GF-D8 (cell line): Measurements from ENCODE around the gene DENND4C.
"Not testable (repeated sequence)": the region's sequence is repeated elsewhere in the genome, so short reads cannot be mapped to it uniquely, and the experiment has no call there.

Source experiments
- DNase-seq: peaks from one replicate; lab custom pipeline; 2025; lab: John Stamatoyannopoulos, UW

DENND4C gene

GRCh38 chr9:19410594-19410993 lies 180.1 kb downstream of the DENND4C start:
- no peak for DNase-seq

DNA sequence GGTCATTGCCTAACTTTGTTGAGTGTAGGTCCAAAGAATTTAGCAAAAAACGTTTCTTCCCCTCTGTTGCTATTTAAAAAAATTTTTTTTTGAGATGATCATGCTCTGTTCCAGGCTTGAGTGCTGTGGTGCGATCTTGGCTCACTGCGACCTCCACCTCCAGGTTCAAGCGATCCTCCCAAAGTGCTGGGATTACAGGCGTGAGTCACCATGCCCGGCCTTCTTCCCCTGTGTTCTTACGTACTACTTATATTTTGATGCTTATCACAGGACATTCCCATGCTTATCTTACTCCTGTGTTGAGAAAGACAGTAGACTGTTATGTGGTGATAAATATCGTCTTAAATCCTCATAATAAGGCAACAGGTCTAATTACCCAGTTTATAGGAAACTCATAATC lies 180.8 kb downstream of the DENND4C start:
- no peak for DNase-seq

DNA sequence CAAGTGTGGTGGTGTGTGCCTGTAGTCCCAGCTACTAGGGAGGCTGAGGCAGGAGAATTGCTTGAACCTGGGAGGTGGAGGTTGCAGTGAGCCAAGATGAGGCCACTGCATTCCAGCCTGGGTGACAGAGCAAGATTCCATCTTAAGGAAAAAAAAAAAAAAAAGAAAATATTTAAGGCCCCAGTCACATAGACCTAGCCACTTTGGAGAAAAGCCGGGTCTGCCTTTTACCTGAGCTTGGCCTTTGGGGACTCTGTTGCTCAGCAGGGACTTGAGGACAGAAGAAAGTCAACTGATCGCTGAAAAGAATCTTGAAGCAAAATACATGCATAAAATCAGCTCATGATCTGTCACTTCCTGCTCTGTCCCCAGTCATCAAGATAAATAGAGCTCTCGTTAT lies 183.0 kb downstream of the DENND4C start:
- not testable (repeated sequence) for DNase-seq

GRCh38 chr9:19416143-19416542 lies 185.7 kb downstream of the DENND4C start:
- DNase-seq, result no peak

DNA sequence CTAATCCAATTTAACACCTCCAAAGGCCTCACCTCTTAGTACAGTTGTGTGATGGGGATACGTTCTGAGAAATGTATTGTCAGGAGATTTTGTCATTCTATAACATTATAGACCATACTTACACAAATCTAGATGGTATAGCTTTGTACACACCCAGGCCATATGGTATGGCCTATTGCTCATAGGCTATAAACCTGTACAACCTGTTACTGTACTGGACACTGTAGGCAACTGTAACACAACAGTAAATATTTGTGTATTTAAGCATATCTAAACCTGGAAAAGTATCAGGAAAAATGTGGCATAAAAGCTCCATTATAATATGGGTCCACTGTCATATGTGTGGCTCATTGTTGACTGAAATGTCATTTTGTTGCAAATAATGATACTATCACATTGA lies 190.4 kb downstream of the DENND4C start:
- DNase-seq, result no peak
